ENCODE measurements around the gene NCOA7. TPM values are rescaled to one million over a fixed set of nuclear protein-coding genes. Genes with fewer than 3 reads are reported as not detected.

The NCOA7 gene, protein sequence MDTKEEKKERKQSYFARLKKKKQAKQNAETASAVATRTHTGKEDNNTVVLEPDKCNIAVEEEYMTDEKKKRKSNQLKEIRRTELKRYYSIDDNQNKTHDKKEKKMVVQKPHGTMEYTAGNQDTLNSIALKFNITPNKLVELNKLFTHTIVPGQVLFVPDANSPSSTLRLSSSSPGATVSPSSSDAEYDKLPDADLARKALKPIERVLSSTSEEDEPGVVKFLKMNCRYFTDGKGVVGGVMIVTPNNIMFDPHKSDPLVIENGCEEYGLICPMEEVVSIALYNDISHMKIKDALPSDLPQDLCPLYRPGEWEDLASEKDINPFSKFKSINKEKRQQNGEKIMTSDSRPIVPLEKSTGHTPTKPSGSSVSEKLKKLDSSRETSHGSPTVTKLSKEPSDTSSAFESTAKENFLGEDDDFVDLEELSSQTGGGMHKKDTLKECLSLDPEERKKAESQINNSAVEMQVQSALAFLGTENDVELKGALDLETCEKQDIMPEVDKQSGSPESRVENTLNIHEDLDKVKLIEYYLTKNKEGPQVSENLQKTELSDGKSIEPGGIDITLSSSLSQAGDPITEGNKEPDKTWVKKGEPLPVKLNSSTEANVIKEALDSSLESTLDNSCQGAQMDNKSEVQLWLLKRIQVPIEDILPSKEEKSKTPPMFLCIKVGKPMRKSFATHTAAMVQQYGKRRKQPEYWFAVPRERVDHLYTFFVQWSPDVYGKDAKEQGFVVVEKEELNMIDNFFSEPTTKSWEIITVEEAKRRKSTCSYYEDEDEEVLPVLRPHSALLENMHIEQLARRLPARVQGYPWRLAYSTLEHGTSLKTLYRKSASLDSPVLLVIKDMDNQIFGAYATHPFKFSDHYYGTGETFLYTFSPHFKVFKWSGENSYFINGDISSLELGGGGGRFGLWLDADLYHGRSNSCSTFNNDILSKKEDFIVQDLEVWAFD
- 32.7 and 40.2 TPM in 2 replicates for total RNA-seq (2014; rRNA removed; shearing (Covaris generic))

DNA sequence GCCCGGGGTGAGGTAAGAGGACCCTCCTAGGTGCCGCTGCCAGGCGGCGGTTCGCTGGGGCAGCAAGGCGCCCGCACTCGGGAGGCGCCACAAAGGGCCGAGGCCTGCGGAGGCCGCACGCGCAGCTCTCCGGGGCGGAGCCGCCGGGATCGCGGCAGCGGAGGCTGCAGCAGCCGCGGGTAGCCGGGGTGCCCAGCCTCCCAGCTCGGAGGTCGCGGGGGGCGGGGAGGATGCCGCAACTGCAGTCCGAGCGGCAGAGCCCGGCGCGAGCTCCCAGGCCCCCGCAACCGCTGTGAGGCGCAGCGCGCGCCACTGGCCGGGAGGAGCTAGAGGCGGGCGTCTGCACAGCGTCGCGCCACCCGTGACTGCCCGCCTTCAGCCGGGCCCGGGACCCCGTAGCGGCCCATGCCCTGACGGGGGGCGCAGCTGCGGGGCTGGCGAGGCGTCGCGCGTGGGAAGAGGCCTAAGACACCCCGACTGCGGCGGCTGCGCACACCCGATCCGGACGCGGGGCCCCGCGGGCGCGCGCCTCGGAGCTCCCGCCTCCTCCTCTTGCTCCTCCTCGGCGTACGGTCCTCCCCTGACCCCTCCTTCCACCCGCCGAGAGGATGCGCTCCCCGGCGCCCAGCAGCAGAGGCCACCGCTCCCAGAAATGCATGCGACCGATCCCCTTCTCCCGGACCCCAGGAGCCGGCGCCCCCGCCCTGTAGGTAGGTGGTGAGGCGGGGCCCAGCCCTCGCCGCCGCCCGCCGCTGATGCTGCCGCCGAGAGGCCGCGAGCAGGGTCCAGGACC, at the start of gene NCOA7:
Gene NCOA7, plus strand, starts transcription at position 603 of the 793 bp plus-strand sequence. CDS start 24,395 bp downstream, outside the sequence.
- peak; percentile 85 for DNase-seq (ENCODE audit: low read depth)

DNA sequence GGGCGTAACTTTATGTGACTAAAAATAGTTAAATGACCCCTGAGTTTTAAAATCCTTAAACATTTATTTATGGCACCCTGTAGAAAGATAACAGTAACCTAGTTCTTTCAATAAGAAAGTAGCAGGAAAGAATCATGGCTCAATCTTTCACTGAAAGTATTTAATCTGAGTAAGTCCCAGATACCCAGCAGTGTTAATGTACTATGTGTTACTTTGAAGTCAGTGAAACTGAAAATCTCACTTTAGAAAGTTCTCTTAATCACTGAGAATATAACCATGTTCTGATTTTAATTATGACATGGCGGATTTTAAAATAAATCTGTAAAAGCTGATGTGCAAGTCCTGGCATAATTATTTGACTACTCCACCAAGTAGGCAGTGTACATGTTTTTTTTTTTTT, 49.4 kb upstream of the NCOA7 start:
- no peak for DNase-seq (ENCODE audit: low read depth)

DNA sequence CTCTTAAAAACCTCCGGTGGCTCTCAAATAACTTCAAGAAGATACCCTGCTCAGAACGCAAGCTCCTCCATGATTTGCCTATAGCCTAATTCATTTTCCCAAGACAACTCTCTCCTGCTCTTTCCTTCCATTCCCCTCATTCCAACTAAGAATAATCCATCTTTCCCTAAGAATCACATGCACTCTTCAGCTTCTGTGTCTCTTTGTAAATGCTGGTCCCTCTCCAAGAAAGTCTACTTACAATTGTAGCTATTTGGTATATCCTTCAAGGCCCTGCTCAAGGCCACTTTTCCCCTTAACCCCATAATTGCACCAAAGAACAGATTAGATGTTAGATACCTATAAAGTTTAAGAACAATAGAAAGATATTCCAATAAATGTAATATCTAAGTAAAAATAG, 48.7 kb upstream of the NCOA7 start:
- no peak for DNase-seq (ENCODE audit: low read depth)

DNA sequence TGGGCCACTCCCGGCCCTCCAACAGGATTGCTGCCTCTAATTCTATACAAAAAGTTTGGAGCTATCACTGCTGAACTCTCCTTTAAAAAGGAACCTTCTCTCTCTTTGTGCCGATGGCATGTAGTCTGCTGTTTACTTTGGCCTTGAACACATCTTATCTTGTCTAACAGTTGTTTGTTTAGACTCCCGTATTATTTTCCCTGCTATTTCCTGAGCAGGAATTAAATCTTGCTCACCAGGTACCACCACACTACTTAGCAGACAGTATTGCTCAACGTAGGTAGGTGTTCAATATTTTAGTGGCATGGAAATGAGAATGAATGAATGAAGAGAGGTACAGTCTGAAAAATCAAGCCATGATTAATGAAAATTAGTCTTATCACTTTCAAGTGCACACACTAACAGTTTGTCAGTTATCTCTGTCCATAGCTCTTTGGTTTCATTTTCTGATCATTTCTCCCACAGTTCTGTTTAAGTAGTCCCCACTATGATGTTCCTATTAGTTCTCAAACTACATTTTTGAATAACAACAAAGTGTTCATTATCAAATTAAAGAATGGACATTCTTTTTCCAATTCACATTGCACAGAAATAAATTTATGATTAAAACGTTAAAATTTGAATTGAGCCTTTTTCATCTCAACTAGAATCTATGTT, 48.2 kb upstream of the NCOA7 start:
- no peak for DNase-seq (ENCODE audit: low read depth)

DNA sequence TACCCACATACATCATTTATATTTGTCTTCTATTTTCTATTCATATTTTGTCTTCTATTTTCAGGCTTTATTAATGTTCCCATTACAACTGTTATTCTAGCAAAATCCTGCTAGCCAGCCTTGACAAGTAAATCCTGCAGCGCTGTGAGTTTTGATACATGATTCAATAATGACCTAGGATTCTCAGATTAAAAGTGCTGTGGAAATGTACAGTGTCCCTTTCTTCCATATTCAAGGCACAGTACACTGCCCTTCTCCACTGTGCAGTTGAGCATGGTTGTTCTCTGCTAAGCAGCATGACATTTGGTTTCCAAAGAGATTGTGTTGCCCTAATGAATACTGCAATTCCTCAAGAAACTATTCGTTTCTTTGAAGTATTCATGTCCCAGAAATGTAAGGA, 47.2 kb upstream of the NCOA7 start:
- no peak for DNase-seq (ENCODE audit: low read depth)

DNA sequence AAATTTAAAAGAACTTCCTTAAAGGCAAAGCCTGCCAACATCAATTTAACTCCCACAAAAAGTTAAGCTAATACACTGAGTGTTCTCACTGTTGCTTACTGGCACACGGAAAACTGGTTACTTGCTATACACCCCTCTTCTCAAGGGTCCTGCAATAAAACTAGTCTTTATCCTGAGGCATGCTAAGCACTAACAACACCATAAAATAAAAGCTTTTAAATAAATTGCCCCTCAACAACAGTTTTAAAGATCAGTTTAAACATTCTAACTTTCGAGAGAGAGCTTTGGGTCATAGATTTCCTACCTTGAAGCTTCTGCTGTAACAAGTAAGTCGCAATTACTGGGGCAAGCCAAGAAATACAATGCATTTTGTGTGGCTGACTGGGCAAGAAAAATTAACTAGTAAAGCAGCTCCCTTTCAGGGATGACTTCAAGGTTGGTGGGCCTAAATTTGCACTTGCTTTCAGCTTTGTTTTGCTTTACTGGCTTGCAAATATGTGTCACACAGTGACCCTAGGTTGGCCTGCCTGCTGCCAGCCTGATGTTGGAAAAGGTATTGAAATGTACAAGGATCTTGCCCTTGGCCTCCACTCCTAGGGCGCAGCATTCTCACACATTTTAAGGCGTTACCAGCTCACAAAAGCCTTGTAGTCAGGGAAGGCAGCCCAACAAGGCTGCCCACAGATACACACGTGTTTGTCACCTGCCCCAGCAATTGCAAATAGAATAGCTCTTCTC, 45.3 kb upstream of the NCOA7 start:
- no peak for DNase-seq (ENCODE audit: low read depth)

DNA sequence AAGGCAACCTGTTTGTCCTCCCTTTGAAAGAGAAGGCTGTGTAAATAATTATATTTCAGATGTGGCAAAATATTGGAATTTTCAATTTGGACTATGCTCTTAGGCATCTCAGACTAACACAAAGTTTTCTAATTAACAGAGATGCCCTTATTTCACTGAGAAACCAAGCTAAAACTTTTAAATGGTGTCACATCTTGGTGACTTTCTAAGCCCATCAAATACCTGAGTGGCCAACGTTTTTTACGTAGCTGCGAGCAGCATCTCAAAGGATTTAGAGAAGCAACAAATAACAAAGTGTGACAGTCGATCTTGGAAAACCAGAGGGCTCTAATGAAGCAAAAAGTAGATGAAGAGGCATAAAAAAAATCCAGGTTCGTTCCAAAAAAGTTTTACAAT, 44.7 kb upstream of the NCOA7 start:
- no peak for DNase-seq (ENCODE audit: low read depth)

DNA sequence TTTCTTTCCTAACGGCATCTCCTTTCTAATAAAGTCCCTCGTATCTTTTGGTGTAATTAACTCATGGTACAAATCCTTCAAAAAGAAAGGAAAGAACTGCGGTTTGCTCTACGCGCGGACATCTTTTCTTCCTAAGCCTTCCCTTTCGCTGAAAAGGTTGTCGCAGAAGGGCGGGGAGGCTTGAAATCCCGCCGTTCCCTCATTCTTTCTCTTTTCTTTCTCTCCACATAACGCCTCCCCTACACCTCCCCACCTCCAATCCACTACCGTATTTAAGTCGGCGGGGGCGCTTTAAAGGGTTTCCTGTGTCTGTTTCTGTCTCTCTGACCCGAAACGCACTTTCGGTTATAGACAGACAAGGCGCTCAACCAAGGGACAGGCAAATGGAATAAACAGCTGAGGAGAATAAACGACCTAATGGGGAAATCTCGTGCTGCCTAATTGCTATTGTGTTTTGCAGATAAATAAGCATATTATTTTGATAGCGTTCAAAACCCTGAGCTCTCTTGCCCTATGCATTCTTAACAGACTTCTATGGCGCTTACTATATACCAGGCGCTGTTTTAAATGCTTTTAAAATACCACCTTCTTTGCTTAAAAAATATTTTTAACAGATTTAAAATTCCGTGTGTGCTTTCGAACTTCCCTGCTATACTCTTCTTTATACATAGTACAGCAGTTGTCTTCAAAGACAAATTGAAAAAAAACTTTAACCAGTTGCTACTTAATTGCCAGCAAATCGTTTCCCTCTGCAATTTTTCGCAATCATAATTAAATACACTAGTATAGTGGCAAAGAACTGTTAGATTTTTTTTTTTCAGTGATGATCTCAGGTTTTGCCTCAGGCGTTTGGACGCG, 43.8 kb upstream of the NCOA7 start:
- peak; percentile 87 for DNase-seq (ENCODE audit: low read depth)

DNA sequence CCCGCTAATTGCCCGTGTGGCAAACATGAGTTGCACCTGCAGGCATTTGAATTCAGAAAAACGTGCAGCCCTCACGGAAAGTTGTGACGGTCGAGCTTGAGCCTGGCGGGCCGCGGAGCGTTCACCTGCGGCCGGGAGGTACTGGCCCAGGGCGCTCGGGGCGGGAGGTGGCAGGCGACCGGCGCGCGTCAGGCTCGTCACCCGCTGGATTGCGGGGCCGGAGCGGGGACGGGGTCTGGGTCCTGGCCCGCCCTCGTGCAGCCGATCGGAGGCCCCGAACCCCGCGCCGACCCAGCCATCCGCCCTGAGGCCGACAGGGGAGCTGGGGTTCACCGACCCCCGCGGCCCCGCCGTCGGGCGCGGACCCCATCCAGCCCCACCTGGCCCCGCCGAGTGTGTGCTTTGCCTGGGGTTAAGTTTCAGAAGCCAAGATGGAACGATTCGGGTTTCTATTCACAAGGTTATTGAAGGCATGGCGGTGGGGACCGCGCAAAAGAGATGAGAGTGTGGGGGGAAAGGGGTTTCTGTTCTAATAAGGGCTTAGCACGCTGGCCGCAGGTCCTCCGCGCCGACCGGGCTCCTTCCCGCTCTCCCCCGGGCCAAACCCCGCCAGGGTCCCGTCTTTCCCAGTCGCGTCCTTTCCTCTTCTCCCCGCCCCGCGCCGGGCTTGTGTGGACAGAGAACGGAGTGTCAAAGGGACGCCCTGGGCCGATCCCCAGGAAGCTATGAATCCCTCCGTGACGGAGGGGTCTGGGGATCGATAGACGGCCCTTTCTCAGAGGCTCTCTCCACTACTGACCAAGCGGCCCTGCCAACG, 43.0 kb upstream of the NCOA7 start:
- DNase-seq (ENCODE audit: low read depth) = peak; percentile 64

DNA sequence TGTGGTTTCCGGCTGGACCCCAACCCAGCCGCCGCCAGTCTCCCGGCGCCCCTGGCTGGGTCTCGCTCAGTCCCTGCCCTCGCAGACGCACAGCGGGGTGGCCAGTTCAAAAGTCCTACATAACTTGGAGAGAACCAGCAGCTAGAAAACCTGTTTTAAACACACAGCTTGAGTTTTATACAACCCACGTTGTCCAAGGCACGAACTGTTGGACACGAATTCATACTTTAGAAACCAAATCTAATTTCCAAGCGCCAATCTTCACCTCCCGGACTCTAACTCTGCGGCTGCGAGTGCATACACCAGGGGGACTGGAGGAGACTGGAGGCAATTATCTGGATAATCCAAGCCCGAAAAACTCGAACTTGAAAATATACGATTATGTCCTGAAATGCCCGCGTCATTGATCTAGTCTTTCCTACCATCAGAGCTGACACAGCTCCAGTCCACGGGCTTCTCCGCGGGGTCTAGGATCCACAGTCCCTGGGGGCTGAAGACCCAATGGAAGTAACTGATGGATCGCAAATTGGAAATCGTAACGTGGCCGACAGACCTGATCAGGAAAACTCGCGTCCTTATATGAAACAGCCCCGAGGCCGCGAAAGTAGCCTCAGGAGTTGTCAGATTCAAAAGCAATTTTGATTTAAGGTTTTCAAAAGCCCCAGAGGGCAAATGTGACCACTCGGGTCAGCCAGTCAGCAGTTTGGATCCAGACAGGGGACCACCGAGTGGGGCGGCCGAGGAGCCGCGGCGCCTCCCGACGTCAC, 42.2 kb upstream of the NCOA7 start:
- DNase-seq (ENCODE audit: low read depth) = peak; percentile 52

DNA sequence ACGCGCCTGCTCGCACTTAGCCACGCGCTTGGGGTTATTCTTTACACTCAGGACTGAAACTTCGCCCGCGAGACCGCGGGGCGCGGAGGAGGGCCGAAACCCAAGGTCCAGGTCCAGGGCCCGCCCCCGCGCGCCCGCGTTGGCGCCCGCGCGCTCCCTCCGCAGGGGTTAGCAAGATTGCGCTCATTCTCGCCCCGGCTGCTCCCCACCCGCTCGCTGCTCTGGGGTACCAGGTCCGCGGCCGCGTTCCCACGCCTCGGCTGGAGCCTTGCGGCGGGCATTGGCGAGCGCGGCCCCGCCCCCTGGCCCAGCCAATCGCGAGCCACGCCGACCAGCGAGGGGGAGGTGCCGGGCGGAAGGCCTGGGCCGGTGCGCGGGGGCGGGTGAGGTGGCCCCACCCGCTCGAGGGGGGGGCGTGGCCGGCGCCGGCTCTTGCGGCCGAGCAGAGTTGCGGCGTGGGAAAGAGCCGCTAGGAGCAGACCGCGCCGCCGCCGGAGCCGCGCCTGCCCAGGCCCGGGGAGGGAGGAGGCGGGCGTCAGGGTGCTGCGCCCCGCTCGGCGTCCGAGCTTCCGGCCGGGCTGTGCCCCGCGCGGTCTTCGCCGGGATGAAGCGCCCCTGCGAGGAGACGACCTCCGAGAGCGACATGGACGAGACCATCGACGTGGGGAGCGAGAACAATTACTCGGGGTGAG, 41.4 kb upstream of the NCOA7 start, which contains the start of gene HEY2:
Gene HEY2, plus strand, starts transcription at position 460 of the 692 bp plus-strand sequence. Its CDS starts 145 bp downstream, at position 605.
- peak; percentile 97 for DNase-seq (ENCODE audit: low read depth)

DNA sequence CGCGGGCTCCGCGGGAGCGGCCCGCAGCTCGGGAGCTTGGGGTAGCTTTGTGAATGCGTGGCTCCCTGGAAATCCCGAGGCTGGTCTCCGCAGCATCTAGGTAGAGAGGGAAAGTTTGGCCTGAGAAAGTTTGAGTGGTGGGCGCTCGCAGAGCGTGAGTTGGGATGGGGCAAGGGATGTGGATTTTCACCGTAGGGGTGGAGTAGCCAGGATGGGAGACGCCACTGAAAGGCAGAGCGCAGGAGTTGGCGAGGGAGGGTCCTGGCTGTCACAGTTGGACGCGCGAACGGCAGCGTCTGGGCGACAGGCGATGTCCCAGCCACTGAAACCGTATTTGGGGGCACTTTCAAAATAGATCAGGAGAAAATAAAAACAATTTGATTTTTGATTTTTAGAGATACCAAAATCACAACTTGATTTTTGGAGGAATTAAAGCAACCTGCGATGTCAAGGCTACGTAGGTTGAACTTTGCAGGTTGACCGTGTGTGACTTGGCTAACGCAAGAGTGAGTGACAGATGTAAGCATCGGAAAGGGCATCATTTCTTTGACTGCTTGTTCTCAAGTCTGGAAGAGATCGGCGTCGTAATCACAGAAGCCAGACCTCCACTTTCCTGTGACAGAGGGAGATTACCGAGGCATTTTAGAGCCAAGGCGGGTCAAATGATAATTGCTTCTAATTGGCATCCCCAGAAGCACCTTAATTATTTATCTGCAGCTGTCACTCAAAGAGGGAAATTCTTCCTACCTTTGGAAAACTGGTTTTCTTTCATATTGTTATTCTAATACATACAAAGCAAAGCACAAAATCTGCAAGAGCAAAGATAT, 40.7 kb upstream of the NCOA7 start:
- peak; percentile 37 for DNase-seq (ENCODE audit: low read depth)

DNA sequence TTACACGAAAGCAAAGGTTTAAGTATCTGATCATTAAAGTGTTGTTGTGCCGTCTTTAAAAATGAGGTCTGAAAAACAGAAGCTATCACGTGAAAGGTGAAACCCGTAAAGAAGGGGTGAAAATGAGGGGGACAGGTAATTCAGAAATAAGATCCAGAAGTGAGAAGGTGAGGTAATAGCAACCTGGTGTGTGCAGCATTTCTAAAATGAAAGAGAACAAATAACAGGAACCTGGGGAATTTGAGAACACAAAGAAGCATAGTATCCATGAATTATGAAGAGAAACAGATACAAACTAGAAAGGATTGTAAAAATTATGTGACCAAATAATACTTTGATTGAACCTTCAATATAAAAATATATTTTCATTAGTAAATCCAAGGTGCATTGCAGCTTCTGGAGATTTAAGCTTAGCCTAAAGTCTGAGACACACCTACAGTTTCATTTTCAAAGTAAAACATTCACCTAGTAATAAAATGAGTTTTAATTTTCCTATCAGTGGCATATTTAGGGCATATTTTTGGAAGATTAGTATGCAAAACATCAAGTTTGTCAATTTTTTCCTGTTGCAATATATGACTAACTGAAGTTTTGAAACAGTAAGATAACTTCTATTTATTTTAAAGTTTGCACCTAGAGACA, 39.9 kb upstream of the NCOA7 start:
- no peak for DNase-seq (ENCODE audit: low read depth)

DNA sequence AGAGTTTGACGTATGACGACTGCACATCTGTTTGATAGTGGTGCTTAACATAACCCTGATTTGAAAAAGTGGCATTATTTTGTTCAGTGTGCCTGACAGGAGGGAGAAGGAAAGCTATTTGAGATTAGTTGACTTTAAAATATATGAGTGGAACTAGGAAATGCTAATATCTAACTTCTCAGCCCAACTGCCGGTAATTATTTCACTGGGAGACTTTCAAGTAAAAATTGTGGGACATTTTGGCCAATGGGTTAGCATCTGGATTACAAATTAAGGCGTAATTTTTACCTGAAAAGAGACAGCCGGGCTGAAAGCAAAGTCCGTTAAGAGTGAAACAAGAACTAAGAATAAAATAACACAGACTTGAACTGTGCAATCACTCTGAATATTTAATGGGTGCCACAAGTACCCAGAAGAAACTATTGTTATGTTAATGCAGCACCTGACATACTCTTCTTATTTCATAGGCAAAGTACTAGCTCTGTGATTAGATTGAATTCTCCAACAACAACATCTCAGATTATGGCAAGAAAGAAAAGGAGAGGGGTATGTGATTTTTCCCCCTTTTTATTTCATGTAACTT, 39.3 kb upstream of the NCOA7 start:
- no peak for DNase-seq (ENCODE audit: low read depth)

DNA sequence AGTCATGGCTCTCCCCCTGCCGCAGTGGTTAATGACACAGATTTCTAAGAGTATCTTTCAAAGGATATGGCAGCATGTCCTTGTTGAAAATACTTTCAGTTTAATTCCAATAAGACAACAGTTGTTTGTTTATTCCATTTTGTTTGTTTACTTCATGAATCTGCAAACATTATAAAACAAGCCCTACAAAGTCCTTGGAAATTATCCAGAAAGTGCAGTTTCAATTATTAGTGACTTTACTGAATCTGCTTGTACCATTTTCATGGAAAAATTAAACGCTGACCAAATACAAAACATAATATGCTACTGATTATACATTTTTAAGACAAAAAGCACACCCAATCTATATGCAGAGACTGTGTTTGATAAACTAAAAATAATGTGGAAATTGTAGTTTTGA, 38.0 kb upstream of the NCOA7 start:
- no peak for DNase-seq (ENCODE audit: low read depth)

All from Daoy (cell line).